HL-60 (cell line): ENCODE measurements around the gene ANTXR1.

Experiments used
- SPI1 ChIP-seq: IDR thresholded peaks from 2 replicates; pipeline ENCODE4 v1.6.1; 2012; ENCODE audit warnings: low read depth, mild to moderate bottlenecking, borderline replicate concordance
- TF ChIP-seq, protein P1 (sequence below): IDR thresholded peaks from one replicate; pipeline ENCODE4 v1.5.1; 2011; ENCODE audit warnings: low read length, control low read depth, inconsistent platforms; ENCODE audit not compliant: insufficient read depth
- TF ChIP-seq, protein P2 (sequence below): IDR thresholded peaks from 2 replicates; pipeline ENCODE4 v1.6.1; 2012; ENCODE audit warnings: low read depth; ENCODE audit not compliant: insufficient replicate concordance

DNA sequence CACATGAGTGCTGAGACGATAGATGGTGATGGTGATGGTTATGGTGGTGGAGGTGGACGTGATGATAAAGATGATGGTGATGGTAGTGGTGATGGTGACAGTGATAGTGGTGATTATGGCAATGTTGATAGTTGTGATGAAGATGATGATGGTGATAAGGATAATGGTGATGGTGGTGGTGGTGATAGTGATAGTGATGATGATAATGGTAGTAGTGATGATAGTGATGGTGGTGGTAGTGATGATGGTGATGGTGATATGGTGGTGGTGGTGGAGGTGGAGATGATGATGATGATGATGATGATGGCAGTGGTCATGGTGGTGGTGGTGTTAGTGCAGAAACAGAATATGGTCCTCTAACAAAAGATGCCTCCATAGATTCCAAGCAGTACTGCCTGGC lies 10.3 kb downstream of the ANTXR1 start:
- TF ChIP-seq, protein P1, sequence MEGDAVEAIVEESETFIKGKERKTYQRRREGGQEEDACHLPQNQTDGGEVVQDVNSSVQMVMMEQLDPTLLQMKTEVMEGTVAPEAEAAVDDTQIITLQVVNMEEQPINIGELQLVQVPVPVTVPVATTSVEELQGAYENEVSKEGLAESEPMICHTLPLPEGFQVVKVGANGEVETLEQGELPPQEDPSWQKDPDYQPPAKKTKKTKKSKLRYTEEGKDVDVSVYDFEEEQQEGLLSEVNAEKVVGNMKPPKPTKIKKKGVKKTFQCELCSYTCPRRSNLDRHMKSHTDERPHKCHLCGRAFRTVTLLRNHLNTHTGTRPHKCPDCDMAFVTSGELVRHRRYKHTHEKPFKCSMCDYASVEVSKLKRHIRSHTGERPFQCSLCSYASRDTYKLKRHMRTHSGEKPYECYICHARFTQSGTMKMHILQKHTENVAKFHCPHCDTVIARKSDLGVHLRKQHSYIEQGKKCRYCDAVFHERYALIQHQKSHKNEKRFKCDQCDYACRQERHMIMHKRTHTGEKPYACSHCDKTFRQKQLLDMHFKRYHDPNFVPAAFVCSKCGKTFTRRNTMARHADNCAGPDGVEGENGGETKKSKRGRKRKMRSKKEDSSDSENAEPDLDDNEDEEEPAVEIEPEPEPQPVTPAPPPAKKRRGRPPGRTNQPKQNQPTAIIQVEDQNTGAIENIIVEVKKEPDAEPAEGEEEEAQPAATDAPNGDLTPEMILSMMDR = no peak
- TF ChIP-seq, protein P2, sequence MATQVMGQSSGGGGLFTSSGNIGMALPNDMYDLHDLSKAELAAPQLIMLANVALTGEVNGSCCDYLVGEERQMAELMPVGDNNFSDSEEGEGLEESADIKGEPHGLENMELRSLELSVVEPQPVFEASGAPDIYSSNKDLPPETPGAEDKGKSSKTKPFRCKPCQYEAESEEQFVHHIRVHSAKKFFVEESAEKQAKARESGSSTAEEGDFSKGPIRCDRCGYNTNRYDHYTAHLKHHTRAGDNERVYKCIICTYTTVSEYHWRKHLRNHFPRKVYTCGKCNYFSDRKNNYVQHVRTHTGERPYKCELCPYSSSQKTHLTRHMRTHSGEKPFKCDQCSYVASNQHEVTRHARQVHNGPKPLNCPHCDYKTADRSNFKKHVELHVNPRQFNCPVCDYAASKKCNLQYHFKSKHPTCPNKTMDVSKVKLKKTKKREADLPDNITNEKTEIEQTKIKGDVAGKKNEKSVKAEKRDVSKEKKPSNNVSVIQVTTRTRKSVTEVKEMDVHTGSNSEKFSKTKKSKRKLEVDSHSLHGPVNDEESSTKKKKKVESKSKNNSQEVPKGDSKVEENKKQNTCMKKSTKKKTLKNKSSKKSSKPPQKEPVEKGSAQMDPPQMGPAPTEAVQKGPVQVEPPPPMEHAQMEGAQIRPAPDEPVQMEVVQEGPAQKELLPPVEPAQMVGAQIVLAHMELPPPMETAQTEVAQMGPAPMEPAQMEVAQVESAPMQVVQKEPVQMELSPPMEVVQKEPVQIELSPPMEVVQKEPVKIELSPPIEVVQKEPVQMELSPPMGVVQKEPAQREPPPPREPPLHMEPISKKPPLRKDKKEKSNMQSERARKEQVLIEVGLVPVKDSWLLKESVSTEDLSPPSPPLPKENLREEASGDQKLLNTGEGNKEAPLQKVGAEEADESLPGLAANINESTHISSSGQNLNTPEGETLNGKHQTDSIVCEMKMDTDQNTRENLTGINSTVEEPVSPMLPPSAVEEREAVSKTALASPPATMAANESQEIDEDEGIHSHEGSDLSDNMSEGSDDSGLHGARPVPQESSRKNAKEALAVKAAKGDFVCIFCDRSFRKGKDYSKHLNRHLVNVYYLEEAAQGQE = no peak
- TF ChIP-seq SPI1 = no peak
